CD14-positive monocyte (primary cell): Measurements from ENCODE around the gene AKAP8L. TPM values are rescaled to one million over a fixed set of nuclear protein-coding genes. Genes with fewer than 3 reads are reported as not detected.
A peak's percentile ranks its signal among the peaks of the same experiment; 100 is the strongest.

Experiments used
- DNase-seq, 3 donors: peaks; one replicate each; pipeline ENCODE4 v3.0.0-alpha.2; 2011 to 2022
- H2AFZ ChIP-seq: 2 replicates; pipeline ENCODE4 v1.6.0; 2012; ENCODE audit warnings: mild to moderate bottlenecking, low read depth, low read length, inconsistent platforms; ENCODE audit not compliant: insufficient read depth, poor library complexity, severe bottlenecking
- H3K27ac ChIP-seq, 2 donors: 1 replicate in 1 of 2; 2 replicates in 1 of 2; pipeline ENCODE4 v1.5.1; 2012 to 2013; ENCODE audit warnings: low read length in 2 of 2, control low read depth in 1 of 2, inconsistent platforms in 1 of 2, low read depth in 1 of 2, mild to moderate bottlenecking in 1 of 2
- H3K27me3 ChIP-seq, 2 donors: one replicate each; pipeline versions ENCODE4 v1.6.0 to v1.6.1; 2011 to 2013; ENCODE audit warnings: low read length in 2 of 2; ENCODE audit not compliant: control insufficient read depth in 2 of 2, insufficient read depth in 2 of 2
- H3K36me3 ChIP-seq, 2 donors: replicated peaks in 1 of 2; 1 replicate in 1 of 2; 2 replicates in 1 of 2; pipeline versions ENCODE4 v1.5.1 to v1.6.1; 2012 to 2013; ENCODE audit warnings: low read length in 2 of 2, control low read depth in 1 of 2, inconsistent platforms in 1 of 2, mild to moderate bottlenecking in 1 of 2; ENCODE audit not compliant: insufficient read depth in 2 of 2, control insufficient read depth in 1 of 2
- H3K4me1 ChIP-seq, 2 donors: 1 replicate in 1 of 2; 2 replicates in 1 of 2; pipeline versions ENCODE4 v1.5.1 to v1.6.1; 2012 to 2013; ENCODE audit warnings: low read length in 2 of 2, control low read depth in 1 of 2, inconsistent platforms in 1 of 2, mild to moderate bottlenecking in 1 of 2, moderate library complexity in 1 of 2; ENCODE audit not compliant: insufficient read depth in 2 of 2, control insufficient read depth in 1 of 2
- H3K4me2 ChIP-seq: replicated peaks from 2 replicates; pipeline ENCODE3; 2012; ENCODE audit warnings: low read length, moderate library complexity, mild to moderate bottlenecking; ENCODE audit not compliant: poor library complexity, severe bottlenecking; ENCODE audit errors: extremely low read depth
- H3K4me3 ChIP-seq, 3 experiments: fragments of 200-600 bp in 1 of 3; sonication (generic) in 1 of 3; replicated peaks in 1 of 3; 1 replicate in 2 of 3; 2 replicates in 1 of 3; pipeline ENCODE4 v1.5.1; 2011 to 2013; ENCODE audit warnings: low read length in 3 of 3, mild to moderate bottlenecking in 3 of 3, control low read depth in 2 of 3, low read depth in 2 of 3, inconsistent platforms in 1 of 3, moderate library complexity in 1 of 3
- H3K79me2 ChIP-seq: 2 replicates; pipeline ENCODE4 v1.6.0; 2012; ENCODE audit warnings: mild to moderate bottlenecking, control low read depth, inconsistent platforms, low read length, moderate library complexity; ENCODE audit not compliant: insufficient read depth
- H3K9ac ChIP-seq: 2 replicates; pipeline ENCODE4 v1.6.0; 2017; ENCODE audit warnings: low read length, mild to moderate bottlenecking; ENCODE audit not compliant: insufficient read depth, poor library complexity, severe bottlenecking
- H3K9me3 ChIP-seq, 2 donors: replicated peaks in 1 of 2; 1 replicate in 1 of 2; 2 replicates in 1 of 2; pipeline versions ENCODE4 v1.5.1 to v1.6.1; 2012 to 2013; ENCODE audit warnings: low read length in 2 of 2, control low read depth in 1 of 2; ENCODE audit not compliant: control insufficient read depth in 1 of 2, insufficient read depth in 1 of 2
- H4K20me1 ChIP-seq: 2 replicates; pipeline ENCODE4 v1.6.0; 2012; ENCODE audit warnings: mild to moderate bottlenecking, low read length, control low read depth, moderate library complexity; ENCODE audit not compliant: insufficient read depth
- H3K27ac Mint-ChIP-seq, 7 donors: one replicate each; pipeline ENCODE4 v1.8.0; 2020; ENCODE audit warnings: mild to moderate bottlenecking in 7 of 7, mixed read lengths in 7 of 7, moderate library complexity in 6 of 7, inconsistent platforms in 2 of 7
- H3K27me3 Mint-ChIP-seq, 3 donors: one replicate each; pipeline ENCODE4 v1.8.0; 2021 to 2022; ENCODE audit warnings: low read depth in 3 of 3, mild to moderate bottlenecking in 3 of 3, mixed read lengths in 3 of 3, moderate library complexity in 3 of 3, inconsistent platforms in 1 of 3
- H3K36me3 Mint-ChIP-seq, 2 donors: one replicate each; pipeline ENCODE4 v1.8.0; 2020; ENCODE audit warnings: mixed read lengths in 2 of 2, inconsistent platforms in 1 of 2, mild to moderate bottlenecking in 1 of 2
- H3K4me1 Mint-ChIP-seq: one replicate; pipeline ENCODE4 v1.8.0; 2020; ENCODE audit warnings: mild to moderate bottlenecking, mixed read lengths
- H3K4me3 Mint-ChIP-seq, 2 donors: one replicate each; pipeline ENCODE4 v1.8.0; 2020; ENCODE audit warnings: mild to moderate bottlenecking in 2 of 2, mixed read lengths in 2 of 2, moderate library complexity in 1 of 2
- H3K9me3 Mint-ChIP-seq, 7 donors: one replicate each; pipeline ENCODE4 v1.8.0; 2020 to 2022; ENCODE audit warnings: mixed read lengths in 7 of 7, mild to moderate bottlenecking in 6 of 7, moderate library complexity in 6 of 7, inconsistent platforms in 2 of 7
- WGBS: methylation state at CpG from one replicate; pipeline ENCODE4 v1.1.5; 2013; ENCODE audit warnings: missing lambda C conversion rate; ENCODE audit not compliant: insufficient coverage; 5-methylcytosine and 5-hydroxymethylcytosine counted together
- intact Hi-C, 2 donors: fragments of 100-400 bp; cut with micrococcal nuclease; formaldehyde crosslinking; loops; one replicate each; pipeline versions ENCODE4 v1.15.0 to v1.15.1; 2023
- polyA plus RNA-seq, 3 donors: library from polyadenylated mRNA; depleted of rRNA in 1 of 3; unstranded in 2 of 3; stranded (reverse) in 1 of 3; fragments of 300-500 nt in 2 of 3; fragments of >200 nt in 1 of 3; fragmentation: Illumina TruSeq in 2 of 3; gene quantifications; 1 replicate in 2 of 3; 2 replicates in 1 of 3; pipeline ENCODE4 v1.2.3, GENCODE V29; 2012 to 2021
- TF ChIP-seq, protein P1 (sequence below): fragments of 200-600 bp; IDR thresholded peaks from one replicate; pipeline ENCODE4 v1.8.0; 2022; ENCODE audit warnings: antibody characterized with exemption, mild to moderate bottlenecking

The AKAP8L gene
- polyA plus RNA-seq, 3 donors: 21.4 to 103 (median 39.0) TPM

DNA sequence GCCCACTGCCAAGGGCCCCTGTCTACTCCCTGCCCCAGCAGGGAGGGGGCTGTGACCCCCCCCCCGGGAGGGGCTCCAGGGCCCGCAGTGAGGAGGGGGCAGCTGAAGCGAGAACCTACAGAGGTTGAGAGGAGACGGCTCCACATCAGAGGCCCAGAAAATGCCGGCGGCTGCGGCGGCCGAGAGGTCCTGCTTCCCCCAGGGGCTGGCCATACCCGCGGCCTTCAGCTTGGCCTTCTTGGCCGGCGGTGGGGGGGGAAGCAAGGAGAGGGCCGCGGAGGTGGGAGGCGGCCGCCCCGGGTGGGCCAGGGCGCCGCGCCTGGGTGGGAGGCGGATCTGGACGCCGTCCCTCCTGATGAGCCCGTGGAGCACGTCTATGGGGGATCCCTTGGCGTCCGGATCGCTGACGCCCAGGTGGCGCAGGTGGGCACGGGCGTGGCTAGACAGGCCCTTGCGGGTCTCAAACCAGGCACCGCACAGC lies 9.2 kb upstream of the AKAP8L start:
- Histone ChIP-seq H2AFZ (no peak overlapping the region), H3K79me2 (peaks cover 44% of the 10 kb centered on the region), H3K36me3 (peaks cover 55 to 66% of the 10 kb centered on the region in 2 donors), H3K27me3 (no peaks in the 10 kb centered on the region), H3K27ac (no peak overlapping the region), H3K4me2 (no peak overlapping the region), H3K4me3 (no peak overlapping the region), H4K20me1 (peaks cover 28% of the 10 kb centered on the region), H3K4me1 (peaks cover 20 to 25% of the 10 kb centered on the region in 2 donors), H3K9ac (no peak overlapping the region), H3K9me3 (peaks cover 5 to 8% of the 10 kb centered on the region in 2 donors)
- intact Hi-C loops: no loop called here
- H3K36me3 Mint-ChIP-seq: peaks cover 37 to 58% of the 10 kb centered on the region in 2 donors
- H3K9me3 Mint-ChIP-seq: peaks cover 0 to 6% (median 4%) of the 10 kb centered on the region in 7 donors
- H3K4me3 Mint-ChIP-seq: no peak overlapping the region
- H3K4me1 Mint-ChIP-seq: peaks cover 22% of the 10 kb centered on the region
- no peak overlapping the region for H3K27ac Mint-ChIP-seq
- no peak for DNase-seq
- H3K27me3 Mint-ChIP-seq: peaks cover 0 to 3% (median 0%) of the 10 kb centered on the region in 3 donors
- TF ChIP-seq, protein P1, sequence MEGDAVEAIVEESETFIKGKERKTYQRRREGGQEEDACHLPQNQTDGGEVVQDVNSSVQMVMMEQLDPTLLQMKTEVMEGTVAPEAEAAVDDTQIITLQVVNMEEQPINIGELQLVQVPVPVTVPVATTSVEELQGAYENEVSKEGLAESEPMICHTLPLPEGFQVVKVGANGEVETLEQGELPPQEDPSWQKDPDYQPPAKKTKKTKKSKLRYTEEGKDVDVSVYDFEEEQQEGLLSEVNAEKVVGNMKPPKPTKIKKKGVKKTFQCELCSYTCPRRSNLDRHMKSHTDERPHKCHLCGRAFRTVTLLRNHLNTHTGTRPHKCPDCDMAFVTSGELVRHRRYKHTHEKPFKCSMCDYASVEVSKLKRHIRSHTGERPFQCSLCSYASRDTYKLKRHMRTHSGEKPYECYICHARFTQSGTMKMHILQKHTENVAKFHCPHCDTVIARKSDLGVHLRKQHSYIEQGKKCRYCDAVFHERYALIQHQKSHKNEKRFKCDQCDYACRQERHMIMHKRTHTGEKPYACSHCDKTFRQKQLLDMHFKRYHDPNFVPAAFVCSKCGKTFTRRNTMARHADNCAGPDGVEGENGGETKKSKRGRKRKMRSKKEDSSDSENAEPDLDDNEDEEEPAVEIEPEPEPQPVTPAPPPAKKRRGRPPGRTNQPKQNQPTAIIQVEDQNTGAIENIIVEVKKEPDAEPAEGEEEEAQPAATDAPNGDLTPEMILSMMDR: no peak
- 98% methylated on average over 30 of the region's 35 CpGs for WGBS

GRCh38 chr19:15427350-15427700 lies 8.5 kb upstream of the AKAP8L start:
- no peak for DNase-seq
- H2AFZ ChIP-seq: no peak overlapping the region
- no peak overlapping the region for H3K27ac ChIP-seq
- H3K9me3 ChIP-seq: peaks cover 6 to 10% of the 10 kb centered on the region in 2 donors
- no peaks in the 10 kb centered on the region for H3K27me3 ChIP-seq
- H3K4me1 ChIP-seq: peaks cover 16 to 21% of the 10 kb centered on the region in 2 donors
- Mint-ChIP-seq H3K36me3 (peaks cover 44 to 65% of the 10 kb centered on the region in 2 donors), H3K4me3 (no peak overlapping the region), H3K4me1 (peaks cover 21% of the 10 kb centered on the region), H3K27me3 (peaks cover 0 to 3% (median 0%) of the 10 kb centered on the region in 3 donors), H3K9me3 (peaks cover 0 to 8% (median 6%) of the 10 kb centered on the region in 7 donors), H3K27ac (peak overlapping the region in 1 of 7 donors; percentile 24)
- TF ChIP-seq, protein P1: no peak
- intact Hi-C loops: no loop called here
- H4K20me1 ChIP-seq: peaks cover 28% of the 10 kb centered on the region
- H3K36me3 ChIP-seq: peaks cover 62 to 73% of the 10 kb centered on the region in 2 donors
- H3K9ac ChIP-seq: no peak overlapping the region
- 96% methylated on average over 25 of the region's 25 CpGs for WGBS
- no peak overlapping the region for H3K4me3 ChIP-seq
- H3K4me2 ChIP-seq: no peak overlapping the region
- H3K79me2 ChIP-seq: peaks cover 44% of the 10 kb centered on the region
